Activated naive CD4-positive, alpha-beta T cell treated with anti-CD3 and anti-CD28 coated beads, Interleukin-2, amount 10 ng/mL, durations not matched to agents 7 days and 5 days (primary cell): ENCODE data around the gene PHF12.

ENCODE experiments used
- CTCF ChIA-PET: fragments of 350-600 bp; sonication (Branson Sonifier 250); formaldehyde crosslinking; loops from one replicate; lab custom pipeline; 2021; ENCODE audit warnings: antibody characterized with exemption; lab: Charles Lee
- DNase-seq: peaks from one replicate; pipeline ENCODE4 v3.0.0-alpha.2; 2020
- H3K27ac Mint-ChIP-seq: one replicate; pipeline ENCODE4 v1.8.0; 2021; ENCODE audit warnings: mild to moderate bottlenecking, moderate library complexity, mixed read lengths
- H3K27me3 Mint-ChIP-seq: one replicate; pipeline ENCODE4 v1.8.0; 2021; ENCODE audit warnings: mild to moderate bottlenecking, mixed read lengths
- H3K36me3 Mint-ChIP-seq: one replicate; pipeline ENCODE4 v1.8.0; 2021; ENCODE audit warnings: mixed read lengths
- H3K4me1 Mint-ChIP-seq: one replicate; pipeline ENCODE4 v1.8.0; 2021; ENCODE audit warnings: mixed read lengths
- H3K4me3 Mint-ChIP-seq: one replicate; pipeline ENCODE4 v1.8.0; 2021; ENCODE audit warnings: mild to moderate bottlenecking, moderate library complexity, mixed read lengths
- H3K9me3 Mint-ChIP-seq: one replicate; pipeline ENCODE4 v1.8.0; 2021; ENCODE audit warnings: mixed read lengths

Gene PHF12

GRCh38 chr17:28968914-28969295 lies 17.6 kb upstream of the PHF12 start:
- Mint-ChIP-seq H3K27ac (no peak overlapping the region), H3K4me1 (no peaks in the 10 kb centered on the region), H3K9me3 (no peaks in the 10 kb centered on the region), H3K27me3 (peaks cover 44% of the 10 kb centered on the region), H3K36me3 (no peaks in the 10 kb centered on the region), H3K4me3 (no peak overlapping the region)
- CTCF ChIA-PET: interaction anchor here (2.1 to 3.0 kb wide), 3 partner anchors 15 to 147 kb away, joined by 6 to 27 read pairs (median 20); no protein-coding TSS in a partner anchor
- DNase-seq: no peak

GRCh38 chr17:28968231-28968913 lies 17.1 kb upstream of the PHF12 start:
- Mint-ChIP-seq H3K4me1 (no peaks in the 10 kb centered on the region), H3K9me3 (no peaks in the 10 kb centered on the region), H3K36me3 (no peaks in the 10 kb centered on the region), H3K27ac (no peak overlapping the region), H3K27me3 (peaks cover 46% of the 10 kb centered on the region), H3K4me3 (no peak overlapping the region)
- CTCF ChIA-PET: interaction anchor here (1.4 to 3.0 kb wide), 4 partner anchors 15 to 156 kb away, joined by 4 to 27 read pairs (median 13); no protein-coding TSS in a partner anchor
- no peak for DNase-seq

GRCh38 chr17:28967221-28968135 lies 16.2 kb upstream of the PHF12 start:
- H3K36me3 Mint-ChIP-seq: no peaks in the 10 kb centered on the region
- no peaks in the 10 kb centered on the region for H3K4me1 Mint-ChIP-seq
- no peak for DNase-seq
- H3K9me3 Mint-ChIP-seq: no peaks in the 10 kb centered on the region
- no peak overlapping the region for H3K27ac Mint-ChIP-seq
- no peak overlapping the region for H3K4me3 Mint-ChIP-seq
- H3K27me3 Mint-ChIP-seq: peaks cover 51% of the 10 kb centered on the region
- CTCF ChIA-PET: interaction anchor here (1.4 to 3.0 kb wide), 4 partner anchors 14 to 157 kb away, joined by 4 to 27 read pairs (median 13); no protein-coding TSS in a partner anchor

GRCh38 chr17:28963841-28964240 lies 12.5 kb upstream of the PHF12 start:
- no peaks in the 10 kb centered on the region for H3K9me3 Mint-ChIP-seq
- H3K27me3 Mint-ChIP-seq: peaks cover 28% of the 10 kb centered on the region
- no peak overlapping the region for H3K27ac Mint-ChIP-seq
- no peak overlapping the region for H3K4me3 Mint-ChIP-seq
- no peaks in the 10 kb centered on the region for H3K4me1 Mint-ChIP-seq
- CTCF ChIA-PET: interaction anchor here (0.6 to 5.4 kb wide), 12 partner anchors 10 to 586 kb away, joined by 3 to 283 read pairs (median 3); partner anchors contain the start of genes PHF12 and TLCD1
- DNase-seq: no peak
- no peaks in the 10 kb centered on the region for H3K36me3 Mint-ChIP-seq

GRCh38 chr17:28963055-28963611 lies 11.8 kb upstream of the PHF12 start:
- no peak overlapping the region for H3K27ac Mint-ChIP-seq
- no peak overlapping the region for H3K4me3 Mint-ChIP-seq
- CTCF ChIA-PET: interaction anchor here (0.6 to 5.4 kb wide), 9 partner anchors 10 to 667 kb away, joined by 3 to 283 read pairs (median 4); partner anchors contain the start of gene TLCD1
- no peaks in the 10 kb centered on the region for H3K36me3 Mint-ChIP-seq
- no peaks in the 10 kb centered on the region for H3K9me3 Mint-ChIP-seq
- peaks cover 28% of the 10 kb centered on the region for H3K27me3 Mint-ChIP-seq
- no peak for DNase-seq
- H3K4me1 Mint-ChIP-seq: no peaks in the 10 kb centered on the region

- Mint-ChIP-seq H3K9me3 (no peaks in the 10 kb centered on the region), H3K4me3 (no peak overlapping the region), H3K4me1 (no peaks in the 10 kb centered on the region), H3K27me3 (peaks cover 23% of the 10 kb centered on the region), H3K36me3 (no peaks in the 10 kb centered on the region), H3K27ac (no peak overlapping the region)
- CTCF ChIA-PET: interaction anchor here (0.7 to 5.4 kb wide), 3 partner anchors 8 to 153 kb away, joined by 3 to 283 read pairs (median 13); no protein-coding TSS in a partner anchor
- no peak for DNase-seq
Observed at GRCh38 chr17:28961391-28961790, 10.1 kb upstream of the PHF12 start.

- Mint-ChIP-seq H3K9me3 (no peaks in the 10 kb centered on the region), H3K27ac (no peak overlapping the region), H3K4me3 (no peak overlapping the region), H3K27me3 (peaks cover 20% of the 10 kb centered on the region), H3K36me3 (no peaks in the 10 kb centered on the region), H3K4me1 (no peaks in the 10 kb centered on the region)
- DNase-seq: no peak
- CTCF ChIA-PET: interaction anchor here (1.2 kb wide), 1 partner anchor 155 kb away, joined by 3 read pairs; no protein-coding TSS in a partner anchor
Observed at GRCh38 chr17:28960256-28961061, 9.1 kb upstream of the PHF12 start.

GRCh38 chr17:28959471-28959871 lies 8.2 kb upstream of the PHF12 start:
- no peak for DNase-seq
- H3K4me3 Mint-ChIP-seq: no peak overlapping the region
- peaks cover 20% of the 10 kb centered on the region for H3K27me3 Mint-ChIP-seq
- H3K4me1 Mint-ChIP-seq: no peaks in the 10 kb centered on the region
- H3K36me3 Mint-ChIP-seq: no peaks in the 10 kb centered on the region
- no peaks in the 10 kb centered on the region for H3K9me3 Mint-ChIP-seq
- CTCF ChIA-PET: interaction anchor here (0.6 to 3.4 kb wide), 2 partner anchors 156 to 194 kb away, joined by 3 to 19 read pairs; no protein-coding TSS in a partner anchor
- no peak overlapping the region for H3K27ac Mint-ChIP-seq

- no peaks in the 10 kb centered on the region for H3K9me3 Mint-ChIP-seq
- CTCF ChIA-PET: interaction anchor here (0.6 to 3.4 kb wide), 3 partner anchors 157 to 232 kb away, joined by 3 to 19 read pairs (median 4); no protein-coding TSS in a partner anchor
- no peaks in the 10 kb centered on the region for H3K36me3 Mint-ChIP-seq
- no peak overlapping the region for H3K27ac Mint-ChIP-seq
- no peak overlapping the region for H3K4me3 Mint-ChIP-seq
- no peaks in the 10 kb centered on the region for H3K4me1 Mint-ChIP-seq
- H3K27me3 Mint-ChIP-seq: peaks cover 16% of the 10 kb centered on the region
- no peak for DNase-seq
Observed at GRCh38 chr17:28958820-28959455, 7.6 kb upstream of the PHF12 start.

GRCh38 chr17:28957992-28958355 lies 6.7 kb upstream of the PHF12 start:
- CTCF ChIA-PET: interaction anchor here (1.0 to 3.4 kb wide), 3 partner anchors 114 to 231 kb away, joined by 3 to 19 read pairs (median 4); no protein-coding TSS in a partner anchor
- no peaks in the 10 kb centered on the region for H3K9me3 Mint-ChIP-seq
- H3K36me3 Mint-ChIP-seq: no peaks in the 10 kb centered on the region
- H3K27me3 Mint-ChIP-seq: peaks cover 7% of the 10 kb centered on the region
- H3K4me1 Mint-ChIP-seq: peaks cover 2% of the 10 kb centered on the region
- no peak overlapping the region for H3K4me3 Mint-ChIP-seq
- no peak overlapping the region for H3K27ac Mint-ChIP-seq
- DNase-seq: no peak

- Mint-ChIP-seq H3K9me3 (no peaks in the 10 kb centered on the region), H3K27ac (no peak overlapping the region), H3K4me3 (no peak overlapping the region), H3K36me3 (no peaks in the 10 kb centered on the region), H3K4me1 (peaks cover 2% of the 10 kb centered on the region), H3K27me3 (peaks cover 2% of the 10 kb centered on the region)
- CTCF ChIA-PET: interaction anchor here (0.7 to 3.4 kb wide), 5 partner anchors 114 to 231 kb away, joined by 3 to 19 read pairs (median 4); partner anchors contain the start of gene TLCD1
- no peak for DNase-seq
Observed at GRCh38 chr17:28957277-28957991, 6.1 kb upstream of the PHF12 start.

- no peaks in the 10 kb centered on the region for H3K9me3 Mint-ChIP-seq
- peaks cover 2% of the 10 kb centered on the region for H3K4me1 Mint-ChIP-seq
- no peak for DNase-seq
- H3K36me3 Mint-ChIP-seq: no peaks in the 10 kb centered on the region
- CTCF ChIA-PET: interaction anchor here (0.7 to 3.4 kb wide), 5 partner anchors 113 to 230 kb away, joined by 3 to 19 read pairs (median 4); partner anchors contain the start of gene TLCD1
- H3K27me3 Mint-ChIP-seq: no peaks in the 10 kb centered on the region
- H3K27ac Mint-ChIP-seq: no peak overlapping the region
- no peak overlapping the region for H3K4me3 Mint-ChIP-seq
Observed at GRCh38 chr17:28956861-28957260, 5.5 kb upstream of the PHF12 start.
